NCI-H774 (cell line): ENCODE data around the gene PANX2.

Experiments used
- DNase-seq: peaks from one replicate; lab custom pipeline; 2025; lab: John Stamatoyannopoulos, UW

PANX2 gene

GRCh38 chr22:50216055-50216683 is 45.6 kb downstream of the PANX2 start:
- no peak for DNase-seq

- no peak for DNase-seq
Observed at GRCh38 chr22:50216684-50217520, 46.4 kb downstream of the PANX2 start.

- DNase-seq = no peak
Observed at GRCh38 chr22:50217543-50218152, 47.1 kb downstream of the PANX2 start.

DNA sequence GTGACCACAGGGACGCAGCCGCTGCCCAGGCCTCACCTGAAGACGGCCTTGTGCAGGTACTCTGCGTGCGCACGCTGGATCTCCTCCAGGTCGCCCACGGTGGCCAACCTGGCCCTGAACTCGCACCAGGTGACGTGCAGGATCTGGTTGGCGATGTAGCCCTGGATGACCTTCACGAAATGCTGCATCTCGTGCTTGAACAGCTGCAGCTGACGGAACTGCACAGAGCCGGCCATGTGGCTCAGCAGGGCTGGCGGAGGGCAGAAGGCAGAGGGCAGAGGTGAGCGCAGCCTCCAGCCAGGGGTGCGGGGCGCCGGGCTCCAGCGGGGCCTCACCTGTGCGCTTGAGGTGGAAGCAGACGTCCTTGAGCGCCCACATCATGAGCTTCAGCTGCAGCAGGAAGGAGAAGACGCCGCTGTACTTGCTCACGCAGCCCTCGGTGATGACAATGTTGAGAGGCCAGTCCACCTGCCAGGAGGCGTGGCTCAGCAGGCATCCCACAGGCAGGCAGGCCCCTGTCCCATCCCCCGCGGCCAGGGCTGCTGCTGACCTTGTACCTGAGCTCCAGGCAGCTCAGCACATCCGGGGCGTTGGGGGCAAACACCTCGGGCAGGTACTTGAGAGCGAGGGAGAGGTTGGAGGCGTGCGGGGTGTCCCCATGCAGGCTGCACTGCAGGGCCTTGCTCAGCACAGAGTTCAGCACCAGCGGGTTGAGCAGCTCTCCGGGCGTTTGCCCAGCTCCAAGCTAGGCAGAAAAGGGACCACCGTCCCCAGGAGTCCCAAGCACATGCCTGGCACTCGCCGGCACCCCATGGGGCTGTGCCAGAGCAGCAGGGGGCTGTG is 47.8 kb downstream of the PANX2 start:
- DNase-seq = no peak

- DNase-seq = peak; percentile 7
Observed at GRCh38 chr22:50218996-50219727, 48.6 kb downstream of the PANX2 start.

- no peak for DNase-seq
Observed at GRCh38 chr22:50219800-50220602, 49.5 kb downstream of the PANX2 start.

- no peak for DNase-seq
Observed at GRCh38 chr22:50220603-50221409, 50.3 kb downstream of the PANX2 start.

GRCh38 chr22:50221410-50222300 is 51.1 kb downstream of the PANX2 start:
- DNase-seq = no peak

GRCh38 chr22:50222508-50222907 is 52.0 kb downstream of the PANX2 start:
- DNase-seq = no peak

GRCh38 chr22:50224071-50224470 is 53.5 kb downstream of the PANX2 start:
- no peak for DNase-seq

DNA sequence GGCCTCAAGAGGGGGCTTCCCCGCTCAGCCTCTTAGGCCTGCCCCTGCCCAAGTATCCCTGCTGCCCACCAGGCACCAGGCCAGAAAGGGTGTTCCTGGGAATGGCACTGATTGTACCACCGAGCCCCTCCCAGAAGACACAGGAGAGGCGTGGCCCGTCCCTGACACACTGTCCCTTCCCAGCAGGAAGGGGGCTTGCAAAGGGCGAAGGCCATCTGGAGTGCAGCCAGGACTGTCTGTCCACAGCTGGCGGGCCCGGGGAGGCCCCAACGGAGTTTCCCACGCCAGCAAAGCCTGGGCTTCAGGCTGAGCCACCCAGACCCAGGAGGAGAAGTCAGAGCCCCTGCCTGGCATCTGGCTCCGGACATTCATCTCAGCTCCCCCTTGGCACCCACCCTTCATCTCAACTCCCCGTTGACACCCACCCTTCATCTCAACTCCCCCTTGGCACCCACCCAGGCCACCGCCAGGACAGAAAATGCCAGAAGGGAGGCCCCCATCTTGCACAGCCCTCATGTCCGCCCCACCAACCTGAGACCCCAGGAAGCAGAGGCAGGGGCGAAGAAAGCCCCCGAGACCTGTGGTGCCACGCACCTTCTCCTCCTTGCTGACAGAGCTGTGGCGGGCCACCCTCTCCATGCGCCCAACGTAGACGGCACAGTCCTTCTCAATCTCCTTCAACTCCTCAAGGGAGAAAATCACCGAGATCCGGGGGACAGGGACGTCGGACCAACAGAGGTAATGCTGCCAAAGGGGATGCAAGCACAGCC is 54.9 kb downstream of the PANX2 start:
- DNase-seq = no peak

- DNase-seq = no peak
Observed at GRCh38 chr22:50226063-50226874, 55.7 kb downstream of the PANX2 start.

GRCh38 chr22:50226875-50227165 is 56.3 kb downstream of the PANX2 start:
- DNase-seq = no peak

DNA sequence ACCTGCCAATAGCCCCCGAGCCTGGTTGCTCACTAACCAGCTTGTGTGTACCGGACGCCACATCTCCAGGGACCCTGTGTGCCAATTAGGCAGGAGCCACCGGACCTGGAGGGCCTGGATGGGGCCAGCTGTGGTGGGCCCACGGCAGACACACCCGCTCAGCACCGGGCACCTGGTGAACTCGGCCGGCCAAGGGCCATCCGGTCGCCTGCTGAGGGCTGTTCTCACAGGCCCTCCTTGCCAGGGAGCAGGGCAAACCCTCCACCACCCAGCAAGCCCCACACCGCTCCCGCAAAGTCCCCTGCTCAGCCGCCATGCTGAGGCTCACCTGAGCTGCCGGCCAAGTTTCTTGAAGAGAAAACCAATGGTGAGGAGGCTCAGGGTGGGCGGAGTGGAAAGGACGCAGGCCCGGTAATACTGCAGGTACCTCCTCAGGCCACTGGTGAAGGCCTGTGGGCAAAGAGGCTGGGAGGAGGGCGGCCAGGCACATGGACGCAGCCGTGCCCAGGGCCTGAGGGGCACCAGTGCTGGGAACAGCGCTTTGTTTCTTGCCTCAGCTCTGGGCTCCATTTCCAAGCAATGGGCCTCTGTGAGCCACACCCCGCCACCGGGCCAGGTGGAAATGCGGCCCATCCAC is 57.2 kb downstream of the PANX2 start:
- no peak for DNase-seq

DNA sequence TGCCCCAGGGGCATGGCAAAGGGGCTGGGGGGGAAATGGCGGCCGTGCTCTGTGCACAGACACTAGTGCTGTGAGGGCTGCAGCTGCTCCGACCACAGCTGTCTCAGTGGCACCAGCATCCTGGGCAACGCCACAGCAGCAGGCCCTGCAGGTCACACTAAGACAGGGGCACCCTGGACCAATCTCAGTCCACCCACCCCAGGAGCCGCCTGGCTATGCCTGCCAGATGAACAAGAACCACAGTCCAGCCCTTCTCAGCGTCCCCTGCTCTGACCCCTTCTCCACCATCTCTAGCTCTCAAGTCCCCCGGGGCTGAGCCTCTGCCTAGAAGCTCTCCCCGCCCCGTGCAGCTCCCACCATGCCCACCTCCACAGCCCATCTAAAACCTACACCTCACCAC is 57.8 kb downstream of the PANX2 start:
- DNase-seq = no peak

- DNase-seq = no peak
Observed at GRCh38 chr22:50229370-50229769, 58.8 kb downstream of the PANX2 start.
